ENCODE results near the gene SMIM8.

Gene SMIM8

DNA sequence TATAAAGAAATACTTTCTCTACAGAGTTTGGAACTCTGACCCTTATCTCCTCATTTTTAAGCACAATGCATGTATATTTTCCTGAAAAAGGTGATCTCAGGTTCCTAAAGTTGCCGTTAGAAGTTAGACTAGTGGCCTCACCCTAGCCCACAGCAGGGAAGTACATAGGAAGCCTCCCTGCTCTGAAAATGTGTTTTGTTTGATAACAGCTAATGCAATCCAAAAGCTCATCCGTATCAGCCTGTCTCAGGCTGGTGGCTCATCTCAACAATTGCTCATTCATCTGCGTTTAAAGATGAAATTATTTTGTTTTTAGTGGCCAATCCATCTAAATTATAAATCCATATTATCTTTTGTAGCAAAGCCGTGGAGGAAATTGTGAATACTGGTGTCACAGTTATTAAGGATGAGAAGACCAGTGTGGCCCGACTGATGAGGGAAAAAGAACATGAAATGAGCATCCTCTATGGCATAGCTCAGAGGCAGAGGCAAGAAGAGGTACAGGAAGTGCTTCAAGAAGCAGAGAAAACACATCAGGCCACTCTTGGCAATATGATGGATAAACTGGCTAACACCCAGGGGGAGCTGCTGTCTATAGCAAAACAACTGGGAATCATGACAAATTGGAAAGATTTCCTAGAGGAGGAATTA, 42.3 kb downstream of the SMIM8 start:
- Histone ChIP-seq H3K27me3 (no peaks in the 10 kb centered on the region), H3K4me1 (no peaks in the 10 kb centered on the region), H3K36me3 (no peaks in the 10 kb centered on the region), H3K9me3 (no peaks in the 10 kb centered on the region), H3K4me3 (ENCODE audit: low read depth, low read length) (no peak overlapping the region)
- TF ChIP-seq, protein P1, sequence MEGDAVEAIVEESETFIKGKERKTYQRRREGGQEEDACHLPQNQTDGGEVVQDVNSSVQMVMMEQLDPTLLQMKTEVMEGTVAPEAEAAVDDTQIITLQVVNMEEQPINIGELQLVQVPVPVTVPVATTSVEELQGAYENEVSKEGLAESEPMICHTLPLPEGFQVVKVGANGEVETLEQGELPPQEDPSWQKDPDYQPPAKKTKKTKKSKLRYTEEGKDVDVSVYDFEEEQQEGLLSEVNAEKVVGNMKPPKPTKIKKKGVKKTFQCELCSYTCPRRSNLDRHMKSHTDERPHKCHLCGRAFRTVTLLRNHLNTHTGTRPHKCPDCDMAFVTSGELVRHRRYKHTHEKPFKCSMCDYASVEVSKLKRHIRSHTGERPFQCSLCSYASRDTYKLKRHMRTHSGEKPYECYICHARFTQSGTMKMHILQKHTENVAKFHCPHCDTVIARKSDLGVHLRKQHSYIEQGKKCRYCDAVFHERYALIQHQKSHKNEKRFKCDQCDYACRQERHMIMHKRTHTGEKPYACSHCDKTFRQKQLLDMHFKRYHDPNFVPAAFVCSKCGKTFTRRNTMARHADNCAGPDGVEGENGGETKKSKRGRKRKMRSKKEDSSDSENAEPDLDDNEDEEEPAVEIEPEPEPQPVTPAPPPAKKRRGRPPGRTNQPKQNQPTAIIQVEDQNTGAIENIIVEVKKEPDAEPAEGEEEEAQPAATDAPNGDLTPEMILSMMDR (IDR thresholded peaks at IDR 0.05; ENCODE audit: low read depth, low read length), result 0 out of 2 replicates have a peak, but pooled peaks have one; percentile 7
- DNase-seq, result no peak

DNA sequence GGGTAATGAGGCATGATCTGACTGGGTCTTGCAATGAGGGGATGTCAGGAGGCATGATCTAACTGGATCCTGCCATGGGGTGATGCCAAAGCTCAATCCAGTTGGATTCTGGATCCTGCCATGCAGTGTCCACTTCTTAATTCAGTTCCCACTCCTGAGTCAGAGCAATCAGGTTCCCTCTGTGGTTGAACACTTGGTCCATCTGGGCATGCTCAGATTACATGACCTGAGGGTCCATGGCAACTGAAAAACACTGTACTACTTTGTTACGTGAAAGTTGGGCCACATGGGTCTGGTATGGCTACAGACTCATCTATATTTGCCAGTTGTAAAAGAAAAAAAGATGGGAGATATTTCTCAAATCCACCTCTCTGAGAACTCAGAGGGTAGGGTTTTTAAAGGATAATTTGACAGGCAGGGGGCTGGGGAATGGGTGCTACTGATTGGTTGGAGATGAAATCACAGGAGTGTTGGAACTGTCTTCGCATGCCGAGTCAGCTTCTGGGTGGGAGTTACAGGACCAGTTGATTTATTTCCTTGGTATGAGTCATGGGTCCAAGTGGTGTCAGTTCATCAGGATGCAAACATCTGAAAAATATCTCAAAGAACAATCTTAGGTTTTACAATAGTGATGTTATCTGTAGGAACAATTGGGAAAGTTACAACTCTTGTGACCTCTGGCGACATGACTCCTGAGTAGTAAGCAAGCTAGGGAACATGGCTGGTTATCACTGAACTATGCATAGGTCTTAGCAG, 43.9 kb downstream of the SMIM8 start:
- Histone ChIP-seq H3K9me3 (no peaks in the 10 kb centered on the region), H3K36me3 (no peaks in the 10 kb centered on the region), H3K27me3 (no peaks in the 10 kb centered on the region), H3K4me1 (no peaks in the 10 kb centered on the region), H3K4me3 (ENCODE audit: low read depth, low read length) (no peak overlapping the region)
- no peak for DNase-seq
- TF ChIP-seq, protein P1 (IDR thresholded peaks at IDR 0.05; ENCODE audit: low read depth, low read length), result no peak

DNA sequence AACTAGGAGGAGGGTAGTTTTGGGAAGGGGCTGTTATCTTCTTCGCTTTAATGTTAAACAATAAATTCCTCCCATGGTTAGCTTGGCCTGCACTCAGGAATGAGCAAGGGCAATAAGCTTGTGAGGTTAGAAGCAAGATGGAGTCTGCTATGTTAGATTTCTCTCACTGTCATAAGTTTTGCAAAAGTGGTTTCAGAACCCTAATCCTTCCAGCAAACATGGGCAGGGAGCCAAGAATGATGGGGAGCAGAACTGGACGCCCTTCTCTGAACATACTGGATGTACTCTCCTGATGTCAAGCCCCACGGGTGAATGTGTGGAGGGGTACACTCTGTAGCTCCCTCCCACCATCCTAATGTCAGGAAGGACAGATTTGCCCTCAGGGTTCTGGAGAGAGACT, 44.5 kb downstream of the SMIM8 start:
- H3K36me3 ChIP-seq, result no peaks in the 10 kb centered on the region
- H3K4me1 ChIP-seq, result no peaks in the 10 kb centered on the region
- no peak overlapping the region for H3K4me3 ChIP-seq (ENCODE audit: low read depth, low read length)
- TF ChIP-seq, protein P1 (IDR thresholded peaks at IDR 0.05; ENCODE audit: low read depth, low read length), result no peak
- no peaks in the 10 kb centered on the region for H3K27me3 ChIP-seq
- H3K9me3 ChIP-seq, result no peaks in the 10 kb centered on the region
- DNase-seq, result no peak

DNA sequence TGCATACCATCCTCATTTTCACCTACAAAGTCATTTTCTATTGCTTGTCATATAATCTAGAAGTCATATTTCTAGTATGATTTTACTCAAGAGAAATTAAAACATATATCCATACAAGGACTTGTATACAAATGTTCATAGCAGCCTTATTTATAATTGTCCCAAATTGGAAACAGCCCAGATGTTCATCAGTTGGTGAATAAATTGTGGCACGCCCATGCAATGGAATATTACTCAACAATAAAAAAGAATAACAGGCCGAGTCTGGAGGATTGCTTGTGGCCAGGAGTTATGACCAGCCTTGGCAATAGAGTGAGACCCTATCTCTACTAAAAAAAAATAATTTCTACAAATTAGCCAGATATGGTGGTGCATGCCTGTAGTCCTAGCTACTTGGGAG, 51.0 kb downstream of the SMIM8 start:
- no peaks in the 10 kb centered on the region for H3K27me3 ChIP-seq
- DNase-seq, result no peak

DNA sequence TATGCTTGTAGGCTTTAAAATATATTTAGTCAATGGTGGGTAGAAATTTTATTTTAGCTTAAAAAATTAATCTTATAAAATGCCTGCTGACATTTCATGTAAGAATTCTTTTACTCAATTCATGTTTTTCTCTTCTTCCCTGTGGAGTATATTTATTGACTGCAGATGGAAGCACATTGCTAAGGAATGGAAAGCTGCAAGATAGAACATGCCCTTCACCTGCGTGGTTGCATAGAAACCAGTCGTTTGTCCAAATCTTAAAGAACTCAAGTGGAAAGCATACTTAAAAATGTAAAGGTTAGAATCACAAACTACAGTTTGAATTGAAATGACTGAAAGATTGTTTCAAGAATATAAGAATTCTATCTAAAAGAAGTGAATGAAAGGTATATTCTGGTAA, 52.9 kb downstream of the SMIM8 start:
- H3K4me3 ChIP-seq (ENCODE audit: low read depth, low read length), result no peak overlapping the region
- no peaks in the 10 kb centered on the region for H3K9me3 ChIP-seq
- no peaks in the 10 kb centered on the region for H3K27me3 ChIP-seq
- DNase-seq, result no peak
- no peaks in the 10 kb centered on the region for H3K36me3 ChIP-seq
- H3K4me1 ChIP-seq, result no peaks in the 10 kb centered on the region
- TF ChIP-seq, protein P1 (IDR thresholded peaks at IDR 0.05; ENCODE audit: low read depth, low read length), result no peak

More for the DNA sequence above, 51.0 kb downstream of the SMIM8 start:
- TF ChIP-seq, protein P1 (IDR thresholded peaks at IDR 0.05; ENCODE audit: low read depth, low read length), result no peak
- no peaks in the 10 kb centered on the region for H3K36me3 ChIP-seq
- H3K4me1 ChIP-seq, result no peaks in the 10 kb centered on the region
- no peak overlapping the region for H3K4me3 ChIP-seq (ENCODE audit: low read depth, low read length)
- no peaks in the 10 kb centered on the region for H3K9me3 ChIP-seq

DNA sequence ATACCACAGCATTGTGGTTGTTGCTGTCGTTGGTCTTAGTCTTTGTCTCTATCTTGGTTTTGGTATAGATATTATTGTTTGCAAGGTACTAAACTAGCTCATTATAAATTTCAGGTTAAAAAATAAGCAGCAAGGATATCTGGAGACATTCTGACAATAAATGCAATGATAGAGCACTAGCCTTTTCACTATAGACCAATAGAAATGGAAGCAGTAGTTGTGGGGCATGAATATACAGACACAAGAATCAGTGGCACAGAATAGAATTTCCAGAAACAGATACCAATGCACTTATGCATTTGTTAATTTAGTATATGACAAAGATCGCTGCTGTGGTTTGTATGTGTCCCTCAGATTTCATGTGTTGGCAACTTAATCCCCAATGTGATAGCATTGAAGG, 54.3 kb downstream of the SMIM8 start:
- Histone ChIP-seq H3K4me1 (no peaks in the 10 kb centered on the region), H3K36me3 (no peaks in the 10 kb centered on the region), H3K9me3 (no peaks in the 10 kb centered on the region), H3K4me3 (ENCODE audit: low read depth, low read length) (no peak overlapping the region), H3K27me3 (no peaks in the 10 kb centered on the region)
- TF ChIP-seq, protein P1 (IDR thresholded peaks at IDR 0.05; ENCODE audit: low read depth, low read length), result no peak
- no peak for DNase-seq

Data from BE2C (cell line).